LNCAP (cell line): Measurements from ENCODE around the gene CCDC142.

ENCODE experiments used
- TF ChIP-seq, protein P1 (sequence below): fragments of 450-650 bp; IDR thresholded peaks from 2 replicates; pipeline ENCODE4 v1.5.1; 2017; ENCODE audit warnings: mild to moderate bottlenecking

CCDC142 gene

GRCh38 chr2:74439373-74439772 is 43.4 kb downstream of the CCDC142 start:
- TF ChIP-seq, protein P1, sequence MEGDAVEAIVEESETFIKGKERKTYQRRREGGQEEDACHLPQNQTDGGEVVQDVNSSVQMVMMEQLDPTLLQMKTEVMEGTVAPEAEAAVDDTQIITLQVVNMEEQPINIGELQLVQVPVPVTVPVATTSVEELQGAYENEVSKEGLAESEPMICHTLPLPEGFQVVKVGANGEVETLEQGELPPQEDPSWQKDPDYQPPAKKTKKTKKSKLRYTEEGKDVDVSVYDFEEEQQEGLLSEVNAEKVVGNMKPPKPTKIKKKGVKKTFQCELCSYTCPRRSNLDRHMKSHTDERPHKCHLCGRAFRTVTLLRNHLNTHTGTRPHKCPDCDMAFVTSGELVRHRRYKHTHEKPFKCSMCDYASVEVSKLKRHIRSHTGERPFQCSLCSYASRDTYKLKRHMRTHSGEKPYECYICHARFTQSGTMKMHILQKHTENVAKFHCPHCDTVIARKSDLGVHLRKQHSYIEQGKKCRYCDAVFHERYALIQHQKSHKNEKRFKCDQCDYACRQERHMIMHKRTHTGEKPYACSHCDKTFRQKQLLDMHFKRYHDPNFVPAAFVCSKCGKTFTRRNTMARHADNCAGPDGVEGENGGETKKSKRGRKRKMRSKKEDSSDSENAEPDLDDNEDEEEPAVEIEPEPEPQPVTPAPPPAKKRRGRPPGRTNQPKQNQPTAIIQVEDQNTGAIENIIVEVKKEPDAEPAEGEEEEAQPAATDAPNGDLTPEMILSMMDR: no peak

- TF ChIP-seq, protein P1: no peak
Observed at GRCh38 chr2:74438248-74438647, 44.5 kb downstream of the CCDC142 start.

DNA sequence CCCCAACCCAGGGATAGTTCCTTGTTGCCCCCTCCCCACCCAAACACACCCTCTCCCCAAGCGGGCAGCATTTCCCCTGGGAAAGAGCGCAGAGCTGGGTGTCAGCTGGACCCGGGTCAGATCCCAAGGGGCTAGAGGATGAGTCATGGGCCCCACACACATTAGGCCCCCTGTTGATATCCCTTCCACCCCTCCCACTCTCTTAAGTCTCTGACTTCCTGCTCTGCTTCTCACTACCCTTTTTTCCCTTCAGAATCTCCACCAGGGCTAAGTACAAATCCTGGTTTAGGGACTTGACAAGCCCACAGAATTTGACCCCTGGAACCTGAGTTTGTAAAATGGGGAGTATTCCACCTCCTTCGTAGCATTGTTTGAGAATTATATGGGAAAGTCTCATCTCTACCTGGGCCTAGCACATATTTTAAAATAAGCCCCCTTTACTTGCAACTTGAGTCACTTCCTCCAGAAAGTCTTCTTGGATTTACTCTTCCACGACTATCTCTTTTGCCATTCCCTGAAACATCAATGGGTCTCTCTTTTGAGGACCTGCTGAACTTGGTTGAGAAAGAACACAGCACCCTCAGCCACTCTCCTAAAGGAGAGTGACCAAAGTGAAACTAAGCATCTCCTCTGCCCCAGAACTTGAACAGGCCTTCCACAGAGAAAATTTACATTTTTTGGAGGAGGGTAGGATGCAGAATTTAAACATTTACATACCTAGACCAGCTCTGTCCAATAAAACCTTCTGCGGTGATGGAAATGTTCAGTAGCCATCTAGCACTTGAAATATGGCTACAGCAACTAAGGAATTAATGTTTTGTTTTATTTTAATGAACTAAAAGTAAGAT is 45.7 kb downstream of the CCDC142 start:
- TF ChIP-seq, protein P1: no peak

DNA sequence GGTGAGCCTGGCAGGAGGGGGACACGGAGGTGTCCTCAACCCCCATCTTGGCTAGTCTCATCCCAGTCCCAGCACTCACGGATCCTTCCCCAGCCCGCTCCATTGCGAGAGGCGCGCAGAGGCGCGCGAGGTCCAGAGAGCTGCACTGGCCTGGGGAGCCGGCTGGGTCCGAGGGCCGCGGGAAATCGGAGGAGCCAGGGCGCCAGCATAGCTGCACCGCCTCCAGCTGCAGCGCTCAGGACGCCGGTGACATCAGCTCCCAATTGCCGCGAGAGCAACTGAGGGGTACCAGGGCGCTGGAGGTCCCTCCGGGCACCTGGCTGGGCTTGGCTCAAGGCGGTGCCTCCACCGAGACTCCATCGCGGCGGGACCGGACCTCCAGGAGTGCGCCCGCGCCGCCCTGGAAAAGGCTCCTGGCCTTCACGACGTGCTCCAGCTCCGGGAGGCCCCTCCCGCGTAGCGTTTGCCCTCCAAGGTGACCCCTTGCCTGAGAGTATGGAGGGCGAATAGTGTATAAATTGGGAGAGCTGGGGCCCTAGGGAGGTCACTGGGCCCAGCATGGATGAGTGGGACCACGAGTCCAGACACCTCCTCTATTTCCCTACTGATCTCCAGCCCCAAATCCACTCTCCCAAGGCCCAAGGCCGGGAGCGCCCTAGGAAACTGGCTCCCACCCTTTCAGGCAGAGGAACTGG is 46.5 kb downstream of the CCDC142 start:
- TF ChIP-seq, protein P1: no peak

DNA sequence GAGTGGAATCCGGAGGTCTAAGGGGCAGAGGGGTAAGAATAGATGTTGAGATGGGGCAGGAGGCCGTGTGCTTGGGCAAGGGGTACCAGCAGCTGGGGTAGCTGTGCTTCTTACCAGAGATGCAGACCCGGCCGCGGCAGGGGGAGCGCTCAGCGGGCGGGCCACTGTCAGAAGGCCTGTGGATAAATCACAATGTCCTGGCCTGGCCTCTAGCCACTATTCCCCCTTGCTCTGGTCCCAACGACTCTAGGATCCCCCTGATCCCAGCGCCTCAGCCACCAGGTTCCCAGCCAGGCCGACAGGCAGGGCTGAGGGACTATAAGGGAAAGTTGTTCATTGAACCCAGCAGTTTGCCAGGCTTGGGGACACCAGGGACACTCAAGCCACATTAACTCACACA is 52.3 kb downstream of the CCDC142 start:
- TF ChIP-seq, protein P1: no peak

- TF ChIP-seq, protein P1: no peak
Observed at GRCh38 chr2:74429487-74430451, 53.0 kb downstream of the CCDC142 start.

DNA sequence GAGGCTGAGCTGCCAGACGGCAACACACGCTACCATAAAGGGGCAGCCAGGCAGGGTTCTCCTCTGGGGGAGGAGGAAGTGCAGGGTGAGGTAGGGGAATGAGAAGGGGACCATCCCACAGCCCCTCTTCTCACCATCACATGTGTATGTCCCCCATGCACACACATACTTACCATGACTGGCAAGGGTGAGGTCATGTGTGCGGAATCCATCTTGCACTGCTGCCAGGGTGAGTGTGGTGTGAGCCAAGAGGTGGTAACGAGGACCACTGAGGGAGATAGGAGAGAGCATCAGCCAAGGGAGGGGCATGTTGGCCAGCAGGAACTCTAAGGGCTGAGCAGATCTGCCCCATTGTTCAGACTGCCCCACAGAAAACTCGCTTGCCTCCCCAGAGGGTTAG is 54.1 kb downstream of the CCDC142 start:
- TF ChIP-seq, protein P1: no peak
